K562 (cell line): Measurements from ENCODE around the gene RNASET2. TPM values are rescaled to one million over a fixed set of nuclear protein-coding genes. Genes with fewer than 3 reads are reported as not detected.

ENCODE experiments used
- ATAC-seq: fragments of 200-7000 bp; cut with Tn5 transposase; 3 replicates; pipeline ENCODE4 v1.9.1; 2020; ENCODE audit warnings: moderate library complexity
- BruUV-seq: library from RNA; stranded (reverse); fragments of 400-500 nt; replicated peaks from 2 replicates; lab custom pipeline; 2021; lab: Mats Ljungman, UMichigan
- CTCF ChIA-PET: fragments of 300-600 bp; formaldehyde crosslinking; extraction: SDS; loops from one replicate; lab custom pipeline; 2021; ENCODE audit warnings: low intra/inter-chr PET ratio; lab: Yijun Ruan, JAX
- POLR2A ChIA-PET: fragments of 300-600, 350-650 bp; sonication (Branson Sonifier 250); formaldehyde crosslinking; extraction: SDS; loops from one replicate; lab custom pipeline; 2021; ENCODE audit warnings: antibody characterized with exemption, inconsistent platforms; lab: Yijun Ruan, JAX
- DNase-seq, 4 experiments: peaks; one replicate each; pipeline versions ENCODE4 v3.0.0 to v3.0.0-alpha.2; 2011 to 2018; ENCODE audit warnings: low spot score in 3 of 4, mixed read lengths in 3 of 4; ENCODE audit errors: extremely low read depth in 1 of 4
- FAIRE-seq: peaks from 2 replicates; lab custom pipeline; 2011; peaks lifted over from hg19 to GRCh38; lab: Jason Lieb, UNC
- H2AFZ ChIP-seq: 2 replicates; pipeline ENCODE4 v1.6.0; 2011; ENCODE audit warnings: low read depth, low read length, control low read depth, inconsistent platforms
- H3K27ac ChIP-seq: fragments of 200-600 bp; 3 replicates; pipeline ENCODE4 v1.8.0; 2011; ENCODE audit warnings: low read depth, mild to moderate bottlenecking, control low read depth, inconsistent platforms, low read length, moderate library complexity, mixed read lengths; ENCODE audit errors: extremely low read depth
- H3K27me3 ChIP-seq, 2 experiments: fragments of 300-600 bp in 1 of 2; 2 replicates in 1 of 2; 3 replicates in 1 of 2; pipeline versions ENCODE4 v1.6.0 to v1.8.0; 2011; ENCODE audit warnings: inconsistent platforms in 2 of 2, low read length in 2 of 2, mild to moderate bottlenecking in 1 of 2, mixed read lengths in 1 of 2, moderate library complexity in 1 of 2; ENCODE audit not compliant: control insufficient read depth in 2 of 2, insufficient read depth in 2 of 2
- H3K36me3 ChIP-seq: fragments of 300-600 bp; 3 replicates; pipeline ENCODE4 v1.8.0; 2011; ENCODE audit warnings: mild to moderate bottlenecking, low read length, inconsistent platforms; ENCODE audit not compliant: control insufficient read depth, insufficient read depth
- H3K4me1 ChIP-seq, 2 experiments: fragments of 200-600 bp in 1 of 2; replicated peaks in 1 of 2; 2 replicates in 1 of 2; 3 replicates in 1 of 2; pipeline versions ENCODE4 v1.5.1 to v1.8.0; 2011; ENCODE audit warnings: inconsistent platforms in 2 of 2, low read length in 2 of 2, mild to moderate bottlenecking in 1 of 2, mixed read lengths in 1 of 2, moderate library complexity in 1 of 2; ENCODE audit not compliant: control insufficient read depth in 2 of 2, insufficient read depth in 2 of 2
- H3K4me2 ChIP-seq: 2 replicates; pipeline ENCODE4 v1.6.1; 2011; ENCODE audit warnings: low read length, control low read depth, inconsistent platforms, mixed read lengths; ENCODE audit not compliant: insufficient read depth
- H3K4me3 ChIP-seq: fragments of 200-600 bp; sonication (generic), shearing (Covaris generic); 2 replicates; pipeline ENCODE4 v1.5.1; 2016; ENCODE audit warnings: control low read depth, inconsistent platforms
- H3K79me2 ChIP-seq: fragments of 200-600 bp; 3 replicates; pipeline ENCODE4 v1.8.0; 2011; ENCODE audit warnings: low read length, inconsistent platforms; ENCODE audit not compliant: control insufficient read depth, insufficient read depth
- H3K9ac ChIP-seq, 2 experiments: 2 replicates each; pipeline versions ENCODE4 v1.6.0 to v1.6.1; 2011; ENCODE audit warnings: low read depth in 2 of 2, low read length in 2 of 2, control low read depth in 1 of 2, inconsistent platforms in 1 of 2, mild to moderate bottlenecking in 1 of 2, mixed read lengths in 1 of 2; ENCODE audit not compliant: insufficient read depth in 1 of 2
- H3K9me1 ChIP-seq: one replicate; pipeline ENCODE4 v1.6.0; 2011; ENCODE audit warnings: inconsistent platforms, mild to moderate bottlenecking, low read length, moderate library complexity; ENCODE audit not compliant: control insufficient read depth, insufficient read depth
- H3K9me3 ChIP-seq: replicated peaks from 2 replicates; pipeline ENCODE4 v1.5.1; 2011; ENCODE audit warnings: low read depth, low read length, inconsistent platforms; ENCODE audit not compliant: control insufficient read depth, insufficient read depth
- H4K20me1 ChIP-seq: replicated peaks from 2 replicates; pipeline ENCODE4 v1.6.1; 2011; ENCODE audit warnings: low read length, inconsistent platforms, mixed read lengths; ENCODE audit not compliant: control insufficient read depth, insufficient read depth
- ATF4 ChIP-seq: fragments of 450-650 bp; formaldehyde crosslinking; IDR thresholded peaks from 2 replicates; pipeline ENCODE4 v1.4.0; 2022; ENCODE audit warnings: mild to moderate bottlenecking, moderate library complexity
- CHD4 ChIP-seq: fragments of 200-600 bp; sonication (generic); IDR thresholded peaks from 3 replicates; pipeline ENCODE4 v1.6.1; 2012; ENCODE audit warnings: low read depth, mild to moderate bottlenecking, mixed read lengths, low read length, inconsistent platforms; ENCODE audit not compliant: insufficient read depth, insufficient replicate concordance, poor library complexity, severe bottlenecking
- DEAF1 ChIP-seq: fragments of 450-650 bp; formaldehyde crosslinking; IDR thresholded peaks from 2 replicates; pipeline ENCODE4 v1.4.0; 2020; ENCODE audit warnings: mild to moderate bottlenecking, moderate library complexity
- ESRRA ChIP-seq: fragments of 450-650 bp; IDR thresholded peaks from 2 replicates; pipeline ENCODE4 v1.6.1; 2014; ENCODE audit warnings: low read depth, mild to moderate bottlenecking, moderate library complexity, borderline replicate concordance
- FOXP1 ChIP-seq: sonication (generic); formaldehyde crosslinking; IDR thresholded peaks from 2 replicates; pipeline ENCODE4 v1.8.0; 2022; ENCODE audit warnings: mild to moderate bottlenecking, missing genetic modification reagents
- PML ChIP-seq: IDR thresholded peaks from 2 replicates; pipeline ENCODE4 v1.6.1; 2012; ENCODE audit warnings: low read length, inconsistent platforms
- POLR2H ChIP-seq: IDR thresholded peaks from 2 replicates; pipeline ENCODE4 v1.6.1; 2016; ENCODE audit warnings: missing genetic modification characterization, low read depth, mild to moderate bottlenecking, control low read depth, missing compliant biosample characterization, moderate library complexity
- SPI1 ChIP-seq: IDR thresholded peaks from 2 replicates; pipeline ENCODE4 v1.6.1; 2011; ENCODE audit warnings: low read depth, low read length, control low read depth, borderline replicate concordance
- SRSF7 ChIP-seq: fragments of 200-400 bp; formaldehyde crosslinking; optimal IDR thresholded peaks from 2 replicates; pipeline ENCODE3; 2017; ENCODE audit warnings: mild to moderate bottlenecking, low read depth, low read length
- TRIM24 ChIP-seq, 2 experiments: fragments of 450-650 bp; IDR thresholded peaks; 2 replicates each; pipeline ENCODE4 v1.6.1; 2016
- U2AF1 ChIP-seq: fragments of 200-400 bp; formaldehyde crosslinking; optimal IDR thresholded peaks from 2 replicates; pipeline ENCODE3; 2017; ENCODE audit warnings: mild to moderate bottlenecking, low read depth, low read length, moderate library complexity
- ZC3H4 ChIP-seq: sonication (generic); formaldehyde crosslinking; IDR thresholded peaks from 2 replicates; pipeline ENCODE4 v1.9.0; 2021; ENCODE audit warnings: missing genetic modification reagents, borderline replicate concordance
- ZEB2 ChIP-seq: fragments of 450-650 bp; IDR thresholded peaks from 2 replicates; pipeline ENCODE4 v1.6.1; 2016
- ZNF165 ChIP-seq: fragments of 250-450 bp; sonication (Bioruptor Pico); IDR thresholded peaks from 2 replicates; pipeline ENCODE4 v1.4.0; 2020; ENCODE audit warnings: borderline replicate concordance
- ZNF609 ChIP-seq: sonication (generic); formaldehyde crosslinking; IDR thresholded peaks from 2 replicates; pipeline ENCODE4 v1.8.1; 2023; ENCODE audit warnings: missing genetic modification reagents, mild to moderate bottlenecking, borderline replicate concordance
- ZNF785 ChIP-seq: fragments of 250-450 bp; sonication (Bioruptor Pico); IDR thresholded peaks from 2 replicates; pipeline ENCODE4 v1.4.0; 2020; ENCODE audit warnings: mild to moderate bottlenecking
- WGBS: fragments of 100-300 bp; shearing (Covaris generic); methylation state at CpG from one replicate; pipeline ENCODE4 v1.1.6; 2016; ENCODE audit warnings: low coverage, mixed read lengths; ENCODE audit not compliant: insufficient coverage; ENCODE audit errors: missing lambda C conversion rate; 5-methylcytosine and 5-hydroxymethylcytosine counted together
- in situ Hi-C: fragments of 300-500 bp; cut with MboI; formaldehyde crosslinking; loops from 4 replicates; pipeline ENCODE4 v1.15.0; 2018; ENCODE audit warnings: inconsistent platforms, mixed read lengths
- intact Hi-C: fragments of 100-400 bp; cut with micrococcal nuclease; formaldehyde crosslinking; loops from 2 replicates; pipeline ENCODE4 v1.14.2; 2022
- polyA plus RNA-seq, 8 experiments: library from polyadenylated mRNA; depleted of rRNA in 4 of 8; stranded (reverse) in 5 of 8; unstranded in 3 of 8; fragments of >200 nt; fragmentation: Nextera tagmentation in 2 of 8; fragmentation: Illumina TruSeq in 1 of 8; extraction: Ambion mirVana in 2 of 8; extraction: Trizol in 1 of 8; gene quantifications; 2 replicates each; pipeline versions ENCODE4 v1.2.1 to v1.2.3, GENCODE V29; 2011 to 2014; ENCODE audit warnings: inconsistent platforms in 1 of 8, missing spikeins in 1 of 8
- total RNA-seq, 7 experiments: library from RNA; depleted of rRNA in 6 of 7; stranded (reverse); fragments of >200 nt in 6 of 7; fragmentation: Illumina TruSeq in 2 of 7; extraction: Trizol in 2 of 7; gene quantifications; 2 replicates each; pipeline versions ENCODE4 v1.2.1 to v1.2.3, GENCODE V29; 2011 to 2021; ENCODE audit warnings: low replicate concordance in 1 of 7

Gene RNASET2
- total and polyA plus RNA-seq, 9 of the 15 experiments (the other 6 are each of a cell fraction or from before 2014, with no cell fraction given) = 7.4 to 141 (median 91.3) TPM

- DNase-seq = no peak
- no peaks in the 10 kb centered on the region for H4K20me1 ChIP-seq
- no peak for ATAC-seq
- H3K9me3 ChIP-seq = peaks cover 3% of the 10 kb centered on the region; the same call in 1 of the 2 replicates
- FAIRE-seq = no peak
- in situ Hi-C loops (no loop called here), intact Hi-C loops (loop anchor here (1.0 to 5.0 kb wide), 2 partner anchors 202 to 211 kb away; no protein-coding TSS in a partner anchor)
- H3K27ac ChIP-seq = no peak overlapping the region
- no peak overlapping the region for H3K4me2 ChIP-seq
- POLR2A ChIA-PET = interaction anchor here (0.6 to 1.9 kb wide), 6 partner anchors 9 to 476 kb away, joined by 3 to 8 read pairs (median 4); partner anchors contain the start of genes CEP43 and RNASET2
- CTCF ChIA-PET = interaction anchor here (1.6 to 2.3 kb wide), 2 partner anchors 202 to 214 kb away, joined by 9 to 28 read pairs; no protein-coding TSS in a partner anchor
- no peaks in the 10 kb centered on the region for H3K4me1 ChIP-seq
- H3K79me2 ChIP-seq = peaks cover 68% of the 10 kb centered on the region
- BruUV-seq = no TSS peak
- 81% methylated on average over 3 of the region's 3 CpGs for WGBS
- peaks cover 50% of the 10 kb centered on the region for H3K36me3 ChIP-seq
- no peaks in the 10 kb centered on the region for H3K9me1 ChIP-seq
- H3K27me3 ChIP-seq = no peaks in the 10 kb centered on the region
- H3K4me3 ChIP-seq = no peak overlapping the region
- H3K9ac ChIP-seq = no peak overlapping the region
- no peak overlapping the region for H2AFZ ChIP-seq
- TF ChIP-seq U2AF1 (no peak), CHD4 (no peak), FOXP1 (CRISPR knock-in tag) (no peak), PML (no peak), SRSF7 (no peak), ESRRA (no peak), ZNF785 (CRISPR knock-in tag) (no peak), POLR2H (tag) (no peak), ZC3H4 (no peak), DEAF1 (CRISPR knock-in tag) (no peak), SPI1 (no peak), ATF4 (no peak), ZNF609 (CRISPR knock-in tag) (no peak), ZNF165 (CRISPR knock-in tag) (no peak), ZEB2 (no peak), TRIM24 (IDR thresholded peaks at IDR 0.05) (no peak)
Measured at GRCh38 chr6:166988674-166989201, 32.4 kb upstream of the RNASET2 start.
